Measurements from ENCODE around the gene SWAP70.

Gene SWAP70

DNA sequence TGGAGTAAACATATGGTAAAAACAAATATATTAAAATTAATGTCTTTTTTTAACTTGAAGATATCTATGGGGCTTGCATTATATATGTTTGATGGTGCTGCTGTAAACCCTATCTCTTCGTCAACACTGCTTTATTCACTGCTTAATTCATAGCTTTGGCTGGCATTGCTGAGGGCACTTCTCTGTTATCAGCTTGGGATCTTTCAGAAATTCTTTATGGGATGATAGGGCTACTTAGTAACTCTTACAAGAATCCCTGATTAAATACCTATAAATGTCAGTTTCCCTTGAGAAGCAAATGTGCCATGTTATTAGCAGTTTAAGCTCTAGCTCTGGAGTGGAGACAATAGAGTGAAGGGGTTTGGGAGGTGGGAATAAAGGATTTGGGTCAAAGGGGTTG lies 112.3 kb downstream of the SWAP70 start:
- Histone ChIP-seq H3K4me2 (ENCODE audit: low read depth, low read length, poor library complexity, severe bottlenecking) (no peak overlapping the region), H3K36me3 (ENCODE audit: insufficient read depth, low read length) (peaks cover 18% of the 10 kb centered on the region; the same call in 1 of the 2 replicates), H3K4me3 (ENCODE audit: low read length, poor library complexity, severe bottlenecking) (no peak overlapping the region), H3F3A (ENCODE audit: low read depth) (no peaks in the 10 kb centered on the region), H3K9ac (ENCODE audit: low read depth, low read length, poor library complexity, severe bottlenecking) (no peak overlapping the region), H2AFZ (ENCODE audit: low read length) (no peak overlapping the region), H3K79me2 (ENCODE audit: insufficient read depth, low read length) (no peaks in the 10 kb centered on the region), H3K9me3 (ENCODE audit: insufficient read depth, low read depth, low read length) (no peaks in the 10 kb centered on the region), H3K4me1 (ENCODE audit: insufficient read depth, low read length, poor library complexity, severe bottlenecking) (no peaks in the 10 kb centered on the region), H3K27me3 (ENCODE audit: insufficient read depth, low read length, poor library complexity, severe bottlenecking) (no peaks in the 10 kb centered on the region), H3K9me2 (replicated peaks; ENCODE audit: low read depth, low read length) (no peaks in the 10 kb centered on the region), H4K20me1 (ENCODE audit: insufficient read depth, low read length, poor library complexity, severe bottlenecking) (no peaks in the 10 kb centered on the region)
- TF ChIP-seq, protein P1, sequence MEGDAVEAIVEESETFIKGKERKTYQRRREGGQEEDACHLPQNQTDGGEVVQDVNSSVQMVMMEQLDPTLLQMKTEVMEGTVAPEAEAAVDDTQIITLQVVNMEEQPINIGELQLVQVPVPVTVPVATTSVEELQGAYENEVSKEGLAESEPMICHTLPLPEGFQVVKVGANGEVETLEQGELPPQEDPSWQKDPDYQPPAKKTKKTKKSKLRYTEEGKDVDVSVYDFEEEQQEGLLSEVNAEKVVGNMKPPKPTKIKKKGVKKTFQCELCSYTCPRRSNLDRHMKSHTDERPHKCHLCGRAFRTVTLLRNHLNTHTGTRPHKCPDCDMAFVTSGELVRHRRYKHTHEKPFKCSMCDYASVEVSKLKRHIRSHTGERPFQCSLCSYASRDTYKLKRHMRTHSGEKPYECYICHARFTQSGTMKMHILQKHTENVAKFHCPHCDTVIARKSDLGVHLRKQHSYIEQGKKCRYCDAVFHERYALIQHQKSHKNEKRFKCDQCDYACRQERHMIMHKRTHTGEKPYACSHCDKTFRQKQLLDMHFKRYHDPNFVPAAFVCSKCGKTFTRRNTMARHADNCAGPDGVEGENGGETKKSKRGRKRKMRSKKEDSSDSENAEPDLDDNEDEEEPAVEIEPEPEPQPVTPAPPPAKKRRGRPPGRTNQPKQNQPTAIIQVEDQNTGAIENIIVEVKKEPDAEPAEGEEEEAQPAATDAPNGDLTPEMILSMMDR (conservative IDR thresholded peaks at IDR 0.05; ENCODE audit: low read length), result no peak
- TF ChIP-seq EZH2phosphoT487 (IDR thresholded peaks at IDR 0.05; ENCODE audit: borderline replicate concordance), result no peak

DNA sequence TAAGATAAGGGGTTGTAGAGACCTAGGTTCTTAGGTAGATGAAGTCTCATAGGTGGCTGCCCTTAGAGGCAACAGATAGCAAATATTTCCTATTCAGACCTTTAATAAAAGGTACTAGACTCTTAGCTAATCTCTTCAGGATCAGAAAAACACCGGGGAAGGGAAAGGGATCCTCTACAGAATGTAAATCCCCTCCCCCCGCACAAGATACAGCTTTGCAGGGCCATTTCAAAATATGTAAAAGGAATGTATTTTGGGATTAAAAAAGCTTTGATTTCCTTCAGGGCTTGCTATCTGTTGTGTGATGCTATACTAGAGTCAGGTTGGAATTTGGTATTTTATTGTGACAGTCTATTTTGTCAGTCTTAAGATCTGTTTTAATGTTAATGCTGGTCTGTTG lies 113.2 kb downstream of the SWAP70 start:
- Histone ChIP-seq H3K36me3 (ENCODE audit: insufficient read depth, low read length) (peaks cover 22% of the 10 kb centered on the region; the same call in 1 of the 2 replicates), H3K4me1 (ENCODE audit: insufficient read depth, low read length, poor library complexity, severe bottlenecking) (no peaks in the 10 kb centered on the region), H3K27me3 (ENCODE audit: insufficient read depth, low read length, poor library complexity, severe bottlenecking) (no peaks in the 10 kb centered on the region), H3K4me3 (ENCODE audit: low read length, poor library complexity, severe bottlenecking) (no peak overlapping the region), H3K9me3 (ENCODE audit: insufficient read depth, low read depth, low read length) (no peaks in the 10 kb centered on the region), H3K9ac (ENCODE audit: low read depth, low read length, poor library complexity, severe bottlenecking) (no peak overlapping the region), H3F3A (ENCODE audit: low read depth) (no peaks in the 10 kb centered on the region), H2AFZ (ENCODE audit: low read length) (no peak overlapping the region), H3K4me2 (ENCODE audit: low read depth, low read length, poor library complexity, severe bottlenecking) (no peak overlapping the region), H4K20me1 (ENCODE audit: insufficient read depth, low read length, poor library complexity, severe bottlenecking) (no peaks in the 10 kb centered on the region), H3K79me2 (ENCODE audit: insufficient read depth, low read length) (no peaks in the 10 kb centered on the region), H3K9me2 (replicated peaks; ENCODE audit: low read depth, low read length) (no peaks in the 10 kb centered on the region)
- TF ChIP-seq EZH2phosphoT487 (IDR thresholded peaks at IDR 0.05; ENCODE audit: borderline replicate concordance), result no peak
- TF ChIP-seq, protein P1 (conservative IDR thresholded peaks at IDR 0.05; ENCODE audit: low read length), result no peak

- TF ChIP-seq, protein P1 (conservative IDR thresholded peaks at IDR 0.05; ENCODE audit: low read length), result no peak
- TF ChIP-seq EZH2phosphoT487 (IDR thresholded peaks at IDR 0.05; ENCODE audit: borderline replicate concordance), result no peak
- Histone ChIP-seq H3K4me3 (ENCODE audit: low read length, poor library complexity, severe bottlenecking) (no peak overlapping the region), H2AFZ (ENCODE audit: low read length) (no peak overlapping the region), H3K79me2 (ENCODE audit: insufficient read depth, low read length) (no peaks in the 10 kb centered on the region), H3K36me3 (ENCODE audit: insufficient read depth, low read length) (peaks cover 22% of the 10 kb centered on the region; the same call in 1 of the 2 replicates), H4K20me1 (ENCODE audit: insufficient read depth, low read length, poor library complexity, severe bottlenecking) (no peaks in the 10 kb centered on the region), H3K9me2 (replicated peaks; ENCODE audit: low read depth, low read length) (no peaks in the 10 kb centered on the region), H3K4me2 (ENCODE audit: low read depth, low read length, poor library complexity, severe bottlenecking) (no peak overlapping the region), H3F3A (ENCODE audit: low read depth) (no peaks in the 10 kb centered on the region), H3K9ac (ENCODE audit: low read depth, low read length, poor library complexity, severe bottlenecking) (no peak overlapping the region), H3K4me1 (ENCODE audit: insufficient read depth, low read length, poor library complexity, severe bottlenecking) (no peaks in the 10 kb centered on the region), H3K27me3 (ENCODE audit: insufficient read depth, low read length, poor library complexity, severe bottlenecking) (no peaks in the 10 kb centered on the region), H3K9me3 (ENCODE audit: insufficient read depth, low read depth, low read length) (no peaks in the 10 kb centered on the region)
Measured at GRCh38 chr11:9777525-9777924, 113.6 kb downstream of the SWAP70 start.
